ENCODE measurements around the gene BEST3. TPM values are rescaled to one million over a fixed set of nuclear protein-coding genes. Genes with fewer than 3 reads are reported as not detected.

BEST3 gene
- total and polyA plus RNA-seq, 12 donors: 0.27 to 3.3 (median 1.3) TPM

- peaks cover 5 to 28% of the 10 kb centered on the region in 2 donors for H3K4me1 ChIP-seq (replicated peaks in 1 of 2)
- H3K9me3 ChIP-seq (replicated peaks in 1 of 3): no peaks in the 10 kb centered on the region
- H3K4me3 ChIP-seq: no peak overlapping the region
- peak overlapping the region in 2 of 5 donors; percentile 42 to 75 for H3K27ac ChIP-seq
- DNase-seq: peak in 1 of 7 donors; percentile 8
- 39 to 60% (median 53%) methylated on average over 1 of the region's 1 CpG for WGBS, 4 donors
- no peaks in the 10 kb centered on the region for H3K27me3 ChIP-seq
- H3K36me3 ChIP-seq (replicated peaks in 1 of 2): no peaks in the 10 kb centered on the region
- intact Hi-C loops (cut with DNase I): no loop called here
- TF ChIP-seq CTCF (IDR thresholded peaks at IDR 0.05): no peak
- TF ChIP-seq POLR2A (IDR thresholded peaks at IDR 0.05): no peak
These were observed 11.1 kb downstream of the BEST3 start for GRCh38 chr12:69688021-69688420.

- TF ChIP-seq CTCF (IDR thresholded peaks at IDR 0.05) (no peak), POLR2A (IDR thresholded peaks at IDR 0.05) (no peak)
- Histone ChIP-seq H3K4me3 (no peak overlapping the region), H3K4me1 (replicated peaks in 1 of 2) (peaks cover 5 to 28% of the 10 kb centered on the region in 2 donors), H3K27ac (no peak overlapping the region), H3K36me3 (replicated peaks in 1 of 2) (no peaks in the 10 kb centered on the region), H3K27me3 (no peaks in the 10 kb centered on the region), H3K9me3 (replicated peaks in 1 of 3) (no peaks in the 10 kb centered on the region)
- 69 to 92% (median 77%) methylated on average over 4 of the region's 4 CpGs for WGBS, 4 donors
- intact Hi-C loops (cut with DNase I): no loop called here
- peak in 1 of 7 donors; percentile 10 for DNase-seq
These were observed 11.7 kb downstream of the BEST3 start for GRCh38 chr12:69687390-69687789.

GRCh38 chr12:69686731-69687130 lies 12.4 kb downstream of the BEST3 start:
- WGBS, 4 donors: 70 to 80% (median 74%) methylated on average over 2 of the region's 2 CpGs
- Histone ChIP-seq H3K4me3 (no peak overlapping the region), H3K36me3 (replicated peaks in 1 of 2) (no peaks in the 10 kb centered on the region), H3K4me1 (replicated peaks in 1 of 2) (peaks cover 5 to 28% of the 10 kb centered on the region in 2 donors), H3K27me3 (no peaks in the 10 kb centered on the region), H3K27ac (peak overlapping the region in 1 of 5 donors; percentile 30), H3K9me3 (replicated peaks in 1 of 3) (no peaks in the 10 kb centered on the region)
- TF ChIP-seq POLR2A (IDR thresholded peaks at IDR 0.05) (no peak), CTCF (IDR thresholded peaks at IDR 0.05) (no peak)
- intact Hi-C loops (cut with DNase I): no loop called here
- DNase-seq: no peak

GRCh38 chr12:69685810-69686209 lies 13.3 kb downstream of the BEST3 start:
- no peak for TF ChIP-seq POLR2A (IDR thresholded peaks at IDR 0.05)
- TF ChIP-seq CTCF (IDR thresholded peaks at IDR 0.05): no peak
- H3K36me3 ChIP-seq (replicated peaks in 1 of 2): no peaks in the 10 kb centered on the region
- peaks cover 5 to 23% of the 10 kb centered on the region in 2 donors for H3K4me1 ChIP-seq (replicated peaks in 1 of 2)
- H3K27ac ChIP-seq: peak overlapping the region in 1 of 5 donors; percentile 30
- 58 to 75% (median 65%) methylated on average over 2 of the region's 2 CpGs for WGBS, 4 donors
- DNase-seq: peak in 5 of 7 donors; percentile 25 to 64 (median 44)
- no peak overlapping the region for H3K4me3 ChIP-seq
- no peaks in the 10 kb centered on the region for H3K9me3 ChIP-seq (replicated peaks in 1 of 3)
- H3K27me3 ChIP-seq: no peaks in the 10 kb centered on the region
- intact Hi-C loops (cut with DNase I): no loop called here

All from adrenal gland (tissue), 12 donors.